MV-4-11 (cell line): ENCODE data around the gene TRABD2A.
A peak's percentile ranks its signal among the peaks of the same experiment; 100 is the strongest.
"Not testable (repeated sequence)": the region's sequence is repeated elsewhere in the genome, so short reads cannot be mapped to it uniquely, and the experiment has no call there.

Source experiments
- DNase-seq: peaks from one replicate; lab custom pipeline; 2025; lab: John Stamatoyannopoulos, UW

The TRABD2A gene

DNA sequence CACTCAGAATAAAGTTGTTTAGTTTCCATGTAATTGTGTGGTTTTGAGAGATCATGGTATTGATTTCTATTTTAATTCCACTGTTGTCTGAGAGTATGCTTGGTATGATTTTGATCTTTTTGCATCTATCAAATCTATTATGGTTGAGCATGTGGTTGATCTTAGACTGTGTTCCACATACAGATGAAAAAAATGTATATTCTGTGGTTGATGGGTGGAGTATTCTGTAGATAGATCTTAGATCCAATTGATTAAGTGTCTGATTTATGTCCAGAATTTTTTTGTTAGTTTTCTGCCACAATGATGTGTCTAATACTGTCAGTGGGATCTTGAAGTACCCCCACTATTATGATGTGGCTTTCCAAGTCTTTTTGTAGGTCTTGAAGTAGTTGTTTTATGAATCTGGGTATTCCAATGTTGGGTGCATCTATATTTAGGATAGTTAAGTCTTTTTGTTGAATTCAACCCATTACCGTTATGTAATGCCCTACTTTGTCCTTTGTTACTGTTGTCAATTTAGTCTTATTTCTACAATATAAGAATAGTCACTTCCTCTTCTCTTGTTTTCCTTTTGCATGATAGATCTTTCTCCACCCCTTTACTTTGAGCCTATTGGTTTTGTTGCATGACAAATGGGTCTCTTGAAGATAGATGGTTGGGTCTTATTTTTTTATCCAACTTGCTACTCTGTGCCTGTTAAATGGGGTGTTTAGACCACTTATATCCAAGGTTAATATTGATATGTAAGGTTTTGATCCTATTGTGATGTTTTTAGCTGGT lies 101.8 kb downstream of the TRABD2A start:
- peak; percentile 26 for DNase-seq

GRCh38 chr2:84776011-84776410 lies 104.9 kb downstream of the TRABD2A start:
- DNase-seq = no peak

- not testable (repeated sequence) for DNase-seq
Observed at GRCh38 chr2:84773562-84773961, 107.3 kb downstream of the TRABD2A start.
